ENCODE results near the gene TNFRSF14. TPM values are rescaled to one million over a fixed set of nuclear protein-coding genes. Genes with fewer than 3 reads are reported as not detected.
A peak's percentile ranks its signal among the peaks of the same experiment; 100 is the strongest.
"Not testable (repeated sequence)": the region's sequence is repeated elsewhere in the genome, so short reads cannot be mapped to it uniquely, and the experiment has no call there.

The TNFRSF14 gene
- total RNA-seq, 1 experiment from 2014 or later = 2.5 TPM

DNA sequence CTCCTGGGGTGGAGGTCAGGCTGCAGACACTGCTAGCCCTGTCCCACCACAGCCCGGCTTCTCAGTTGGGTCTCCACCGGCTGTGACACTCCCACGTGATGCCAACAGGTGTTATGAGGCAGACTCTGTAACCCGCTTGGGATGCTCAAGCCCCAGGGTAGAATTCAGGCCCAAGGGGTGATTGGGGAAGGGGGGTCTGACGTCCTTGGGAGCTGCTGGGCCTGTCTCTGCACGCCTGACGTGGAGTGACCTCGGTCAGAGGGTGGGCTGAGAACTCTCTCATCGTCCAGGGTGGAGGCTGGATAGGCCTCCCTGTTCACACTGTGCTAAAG, 18.4 kb upstream of the TNFRSF14 start:
- no peak for DNase-seq (ENCODE audit: extremely low read depth, low read depth)

DNA sequence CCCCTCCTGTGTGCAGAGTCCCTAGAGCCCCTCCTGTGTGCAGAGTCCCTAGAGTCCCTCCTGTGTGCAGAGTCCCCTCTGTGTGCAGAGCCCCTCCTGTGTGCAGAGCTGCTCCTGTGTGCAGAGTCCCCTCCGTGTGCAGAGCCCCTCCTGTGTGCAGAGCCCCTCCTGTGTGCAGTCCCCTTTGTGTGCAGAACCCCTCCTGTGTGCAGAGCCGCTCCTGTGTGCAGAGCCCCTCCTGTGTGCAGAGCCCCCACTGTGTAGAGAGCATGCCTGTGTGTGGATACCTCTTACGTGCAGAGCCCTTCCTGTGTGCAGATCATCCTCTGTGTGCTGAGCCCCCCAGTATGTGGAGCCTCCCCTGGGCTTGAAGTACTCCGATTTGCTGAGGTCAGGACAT, 17.8 kb upstream of the TNFRSF14 start:
- no peak for DNase-seq (ENCODE audit: extremely low read depth, low read depth)

DNA sequence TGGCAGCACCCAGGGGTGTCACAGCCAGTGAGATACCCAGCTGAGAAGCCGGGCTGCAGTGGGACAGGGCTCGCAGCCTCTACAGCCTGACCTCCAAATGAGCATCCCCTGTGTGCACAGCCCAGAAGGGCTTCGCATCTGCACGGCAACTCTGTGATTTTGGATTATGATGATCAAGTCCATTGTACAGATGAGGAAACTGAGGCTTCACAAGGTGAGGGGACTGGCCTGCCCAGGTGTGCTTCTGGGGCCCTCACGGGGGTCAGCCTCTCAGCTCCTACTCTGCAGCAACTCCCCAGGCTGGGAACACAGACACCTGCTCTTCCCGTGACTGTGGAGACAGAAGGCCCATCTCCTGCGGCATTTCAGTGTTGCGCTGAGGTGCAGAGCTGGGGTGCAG, 17.3 kb upstream of the TNFRSF14 start:
- no peak for DNase-seq (ENCODE audit: extremely low read depth, low read depth)

DNA sequence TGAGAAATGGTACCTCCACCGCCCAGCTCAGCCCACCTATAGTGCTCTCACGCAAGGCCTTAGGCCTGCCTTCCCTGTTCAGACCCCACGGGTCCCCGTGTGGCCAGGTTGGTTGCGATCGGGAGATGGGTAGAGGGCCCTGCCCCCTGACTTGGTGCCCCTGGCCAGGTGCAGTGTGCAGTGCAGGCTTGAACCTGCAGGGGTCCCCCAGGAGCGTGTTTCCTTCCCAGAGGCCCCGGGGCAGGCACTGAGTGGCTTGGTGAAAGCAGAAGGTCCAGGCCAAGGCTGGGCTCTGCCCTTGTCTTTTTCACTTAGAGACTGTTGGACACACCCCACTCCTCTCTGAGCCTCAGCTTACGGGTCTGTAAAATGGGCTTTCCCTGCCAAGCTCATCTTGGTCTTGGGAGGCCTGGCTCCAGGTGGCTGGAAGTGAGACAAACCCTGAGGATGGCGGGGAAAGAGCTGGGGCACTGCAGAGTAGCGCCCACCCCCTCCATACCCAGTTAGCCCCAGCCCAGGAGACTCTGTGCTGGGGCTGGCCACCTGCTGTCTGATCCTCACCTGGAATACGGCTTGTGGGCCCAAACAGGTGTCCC, 16.8 kb upstream of the TNFRSF14 start:
- DNase-seq (ENCODE audit: extremely low read depth, low read depth) = no peak

DNA sequence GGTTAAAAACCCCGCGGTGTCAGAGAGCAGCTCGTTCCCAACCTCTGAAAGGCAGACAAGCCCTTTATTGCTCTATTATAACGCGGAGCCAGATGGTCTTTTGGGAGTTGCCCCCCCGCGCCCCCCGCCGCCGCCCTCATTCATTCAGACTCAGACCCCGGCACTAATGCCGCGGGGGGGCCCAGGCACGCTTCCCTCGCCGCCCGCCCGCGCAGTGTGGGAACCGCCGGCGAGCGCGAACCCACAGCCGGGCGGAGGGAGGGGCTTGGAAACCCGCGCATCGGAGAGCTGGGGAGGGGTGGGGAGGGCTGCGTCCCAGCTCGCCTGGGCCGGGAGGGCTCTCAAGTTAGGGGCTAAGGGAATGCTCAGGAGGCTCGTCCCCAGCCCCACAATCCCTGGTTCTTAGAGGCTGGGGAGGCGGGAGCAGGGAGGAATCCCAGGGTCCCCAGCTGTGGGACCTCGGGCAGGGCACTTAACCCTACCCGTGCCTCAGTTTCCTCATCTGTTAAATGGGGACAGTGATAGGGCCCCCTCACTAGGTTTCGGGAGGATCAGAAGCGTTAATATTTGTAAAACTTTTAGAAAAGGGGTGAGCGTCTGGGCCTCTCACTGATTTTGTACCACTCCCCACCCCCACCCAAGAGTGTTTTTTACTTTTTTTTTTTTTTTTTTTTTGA, 15.2 kb upstream of the TNFRSF14 start:
- DNase-seq (ENCODE audit: extremely low read depth, low read depth) = no peak

DNA sequence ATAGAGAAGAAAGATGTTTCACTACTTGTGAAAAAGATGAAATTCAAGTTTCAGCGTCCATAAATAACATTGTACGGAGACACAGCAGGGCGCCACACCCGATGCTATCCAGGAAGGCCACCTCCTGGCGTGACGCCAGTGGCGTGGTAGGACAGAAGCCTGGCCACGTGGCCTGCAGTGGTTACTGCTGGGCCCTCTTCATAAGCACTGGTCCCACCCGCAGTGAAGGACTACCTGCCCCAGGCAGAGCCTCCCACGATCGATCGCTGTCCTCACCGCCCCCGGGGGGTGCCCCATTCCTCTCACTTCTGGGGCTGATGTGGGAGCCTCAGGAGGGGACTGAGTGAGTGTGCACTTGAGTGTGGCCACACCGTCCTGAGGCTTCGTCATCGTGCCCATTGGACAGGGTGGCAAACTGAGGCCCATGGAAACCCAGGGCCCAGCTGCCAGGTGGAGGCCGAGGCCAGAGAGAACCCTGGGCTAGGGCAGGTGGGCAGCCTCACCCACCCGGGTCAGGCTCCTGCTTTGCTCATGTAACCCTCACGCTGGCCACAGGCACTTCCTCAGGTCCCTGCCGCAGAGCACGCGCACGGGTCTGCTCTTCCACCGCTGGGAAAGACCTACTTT, 14.4 kb upstream of the TNFRSF14 start:
- DNase-seq (ENCODE audit: extremely low read depth, low read depth) = no peak

DNA sequence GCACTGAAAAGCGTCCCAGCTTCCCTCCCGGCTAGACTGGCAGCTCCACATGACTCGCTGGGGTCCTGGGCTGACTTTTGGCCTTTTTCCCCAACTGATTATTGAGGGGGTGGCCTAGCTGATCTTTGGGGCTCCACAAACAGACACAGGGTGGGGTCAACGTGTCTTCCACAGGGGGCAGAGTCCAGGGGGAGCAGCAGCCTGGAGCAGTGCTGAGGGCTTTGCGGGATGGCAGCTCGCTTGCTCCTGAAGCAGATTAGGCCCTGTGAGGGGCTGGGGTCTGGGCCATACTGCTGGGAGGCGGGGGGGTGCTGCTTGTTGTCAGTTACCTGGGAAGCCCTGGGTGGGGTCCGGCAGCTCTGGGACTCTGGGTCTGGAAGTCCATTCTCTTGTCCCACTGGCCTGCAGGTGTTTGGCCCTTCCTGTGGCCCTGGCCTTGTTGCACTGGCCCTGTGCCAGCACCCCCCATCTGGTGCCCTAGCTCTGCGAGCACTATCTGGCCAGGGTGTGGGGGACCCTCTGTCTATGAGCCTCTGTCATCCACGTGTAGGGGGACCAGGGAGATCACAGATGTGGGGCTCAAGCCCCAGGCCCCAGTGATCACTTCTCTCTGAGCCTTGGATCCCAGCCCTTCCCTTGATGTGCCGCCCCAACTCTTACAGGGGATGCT, 13.8 kb upstream of the TNFRSF14 start:
- DNase-seq (ENCODE audit: extremely low read depth, low read depth) = no peak

DNA sequence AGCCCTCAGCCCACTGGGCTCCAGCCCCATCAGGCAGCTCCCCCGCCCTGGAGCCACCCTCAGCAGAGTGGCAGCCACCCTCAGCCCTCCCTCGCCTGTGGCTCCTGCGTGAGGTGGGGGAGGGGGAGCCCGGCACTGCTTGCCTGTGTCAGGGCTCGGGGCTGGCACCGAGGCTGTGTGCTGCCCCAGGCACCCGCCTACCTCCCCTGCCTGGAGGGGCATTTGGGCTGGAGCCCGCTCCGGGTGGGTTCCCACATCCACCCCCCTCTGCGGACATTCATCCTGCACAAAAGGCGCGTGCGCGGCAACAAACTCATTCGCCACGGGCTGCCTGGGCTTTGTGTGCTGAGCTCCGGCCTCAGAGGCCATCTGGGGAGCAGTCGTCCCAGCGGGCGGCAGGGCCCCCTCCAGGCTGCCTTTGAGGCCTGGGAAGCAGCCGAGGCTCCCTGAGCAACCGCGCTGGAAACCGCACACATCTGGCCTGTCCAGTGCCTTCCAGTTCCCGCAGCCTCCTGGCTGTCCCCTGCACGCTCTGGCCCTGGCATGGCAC, 12.6 kb upstream of the TNFRSF14 start:
- no peak for DNase-seq (ENCODE audit: extremely low read depth, low read depth)

DNA sequence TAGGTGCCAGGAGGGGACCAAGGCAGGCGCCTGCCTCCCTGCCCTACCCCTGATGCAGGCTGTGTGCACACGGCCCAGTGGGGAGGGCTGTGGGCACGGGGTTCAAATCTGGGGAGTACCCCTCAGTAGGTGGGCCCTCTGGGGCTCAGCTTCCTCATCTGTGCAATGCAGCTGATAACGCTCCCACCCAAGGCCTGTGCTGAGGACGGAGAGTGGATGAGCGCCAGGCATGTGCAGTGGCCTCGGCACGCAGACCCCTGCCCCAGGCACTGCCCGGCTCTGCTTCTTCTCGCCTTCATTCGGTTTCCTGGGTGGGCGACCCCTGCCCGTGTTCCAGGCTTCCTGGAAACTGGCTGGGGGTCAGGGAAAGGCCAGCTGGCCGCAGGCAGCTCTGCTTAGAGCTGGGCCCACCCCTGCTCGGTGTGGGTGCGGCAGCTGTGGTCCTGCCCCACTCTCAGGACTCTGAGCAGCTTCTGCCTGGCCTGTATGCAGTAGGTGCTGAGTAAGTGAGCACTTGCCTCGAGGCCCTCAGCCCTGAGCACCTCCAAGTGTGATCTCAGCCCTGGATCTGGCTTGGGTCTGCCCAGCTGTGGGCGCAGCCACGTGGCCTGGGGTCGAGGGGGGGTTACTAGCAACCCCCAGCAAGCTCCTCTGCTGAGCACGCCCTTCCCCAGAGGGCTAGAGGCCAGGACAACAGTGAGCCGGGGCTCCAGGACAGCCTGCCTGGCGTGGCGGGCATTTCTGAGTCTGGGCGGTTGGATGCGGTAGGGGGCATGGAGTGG, 11.9 kb upstream of the TNFRSF14 start:
- DNase-seq (ENCODE audit: extremely low read depth, low read depth) = no peak

DNA sequence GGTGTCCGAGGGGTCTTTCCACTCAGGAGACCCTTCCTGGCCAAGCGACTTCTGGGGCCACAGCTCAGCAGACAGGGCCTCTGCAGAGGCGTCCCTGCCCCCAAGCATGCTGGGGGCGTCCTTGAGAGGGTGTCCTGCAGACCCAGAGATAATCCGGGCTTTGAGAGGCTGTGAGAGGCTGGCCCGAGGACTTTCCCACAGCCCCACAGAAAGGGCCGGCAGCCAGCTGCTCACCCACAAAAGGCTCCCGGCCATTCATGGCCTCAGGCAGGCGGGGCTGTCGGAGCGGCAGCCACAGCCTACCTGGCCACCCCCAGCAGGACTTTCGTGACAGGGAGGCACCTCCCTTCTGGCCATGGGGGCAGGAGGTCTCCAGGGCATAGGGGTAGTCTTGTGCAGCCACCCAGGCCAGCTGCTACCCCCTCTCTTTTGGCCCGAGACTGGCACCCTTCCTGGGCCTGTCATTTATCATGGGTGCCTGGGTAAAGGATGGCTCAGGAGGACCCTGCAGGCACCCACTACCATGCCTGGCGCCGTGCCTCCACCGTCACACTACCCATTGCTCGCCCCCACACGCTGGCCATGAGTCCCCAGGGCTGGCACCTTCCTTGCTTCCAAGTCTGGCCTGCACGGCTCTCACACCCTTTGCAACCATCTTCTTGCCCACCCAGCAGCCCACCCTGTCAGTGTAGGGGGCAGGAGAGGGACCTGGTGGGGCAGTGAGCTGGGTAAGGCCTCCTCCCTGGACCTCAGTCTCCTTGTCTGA, 11.1 kb upstream of the TNFRSF14 start:
- DNase-seq (ENCODE audit: extremely low read depth, low read depth) = no peak

DNA sequence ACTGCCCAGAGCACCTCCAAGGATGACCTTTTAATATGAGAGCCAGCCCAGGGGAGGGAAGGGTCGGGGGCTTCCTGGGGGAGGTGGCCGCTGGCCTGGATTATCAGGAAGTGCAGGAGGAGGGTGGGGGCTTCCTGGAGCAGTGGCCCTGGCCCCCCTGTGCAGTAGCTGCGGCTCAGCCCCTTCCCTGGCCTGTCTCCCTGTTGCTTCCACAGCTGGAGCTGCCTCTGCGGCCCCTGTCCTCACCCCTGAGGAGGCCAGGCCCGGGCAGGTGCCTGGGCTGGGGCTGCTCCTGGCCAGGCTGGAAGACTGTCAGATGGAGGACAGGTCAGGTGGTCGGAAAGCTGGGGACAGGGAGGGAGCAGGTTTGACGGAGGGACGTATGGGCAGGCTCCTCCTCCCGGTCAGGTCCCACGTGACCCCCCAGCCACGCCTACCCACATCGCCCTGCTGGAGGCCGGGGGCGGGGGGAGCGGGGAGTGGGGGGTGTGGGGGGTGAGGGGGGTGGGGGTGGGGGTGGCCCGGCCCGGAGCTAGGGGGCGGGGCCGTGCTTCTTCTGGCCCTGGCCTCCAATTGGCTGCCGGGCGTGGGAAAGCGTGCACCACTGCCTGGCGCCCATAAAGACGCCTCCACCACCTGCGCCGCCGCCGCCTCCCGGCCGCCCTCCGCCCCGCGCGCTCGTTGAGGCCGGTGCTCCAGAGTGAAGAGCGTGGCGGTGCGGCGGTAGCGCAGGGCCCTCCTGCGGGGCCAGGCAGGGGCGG, 10.2 kb upstream of the TNFRSF14 start:
- DNase-seq (ENCODE audit: extremely low read depth, low read depth) = peak; percentile 78

DNA sequence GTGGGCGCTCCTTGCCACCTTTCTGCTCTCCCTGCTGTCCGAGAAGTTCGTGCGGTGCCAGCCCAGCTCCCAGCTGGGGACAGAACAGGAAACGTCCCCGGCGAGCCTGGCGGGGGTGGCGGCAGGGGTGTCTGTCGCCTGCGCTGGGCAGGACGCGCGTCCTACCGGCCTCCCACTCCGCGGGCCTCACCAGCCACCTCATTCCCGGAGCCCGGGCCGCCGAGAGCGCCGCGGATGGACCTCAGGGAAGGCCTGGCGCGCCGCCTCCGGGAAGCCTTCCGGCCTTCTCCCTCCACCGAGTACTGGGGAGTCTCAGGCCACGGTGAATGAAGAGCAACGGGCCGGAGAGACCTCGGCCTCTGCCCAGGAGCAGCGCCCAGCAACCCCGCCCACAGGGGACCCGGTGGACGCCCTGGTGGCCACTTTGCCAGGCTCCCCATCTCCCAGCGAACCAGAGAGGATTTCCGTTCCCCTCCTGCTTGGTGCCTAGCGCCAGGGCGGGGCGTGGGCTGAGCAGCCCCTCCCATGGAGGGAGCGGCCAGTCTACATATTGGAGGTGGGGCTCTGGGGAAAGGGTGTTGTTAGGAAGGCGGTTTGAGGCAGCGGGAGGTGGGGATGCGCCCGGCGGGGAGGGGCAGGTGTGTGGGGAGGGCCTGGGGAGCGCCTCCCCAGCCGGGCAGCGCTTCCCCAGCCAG, 9.5 kb upstream of the TNFRSF14 start:
- DNase-seq (ENCODE audit: extremely low read depth, low read depth) = peak; percentile 80

DNA sequence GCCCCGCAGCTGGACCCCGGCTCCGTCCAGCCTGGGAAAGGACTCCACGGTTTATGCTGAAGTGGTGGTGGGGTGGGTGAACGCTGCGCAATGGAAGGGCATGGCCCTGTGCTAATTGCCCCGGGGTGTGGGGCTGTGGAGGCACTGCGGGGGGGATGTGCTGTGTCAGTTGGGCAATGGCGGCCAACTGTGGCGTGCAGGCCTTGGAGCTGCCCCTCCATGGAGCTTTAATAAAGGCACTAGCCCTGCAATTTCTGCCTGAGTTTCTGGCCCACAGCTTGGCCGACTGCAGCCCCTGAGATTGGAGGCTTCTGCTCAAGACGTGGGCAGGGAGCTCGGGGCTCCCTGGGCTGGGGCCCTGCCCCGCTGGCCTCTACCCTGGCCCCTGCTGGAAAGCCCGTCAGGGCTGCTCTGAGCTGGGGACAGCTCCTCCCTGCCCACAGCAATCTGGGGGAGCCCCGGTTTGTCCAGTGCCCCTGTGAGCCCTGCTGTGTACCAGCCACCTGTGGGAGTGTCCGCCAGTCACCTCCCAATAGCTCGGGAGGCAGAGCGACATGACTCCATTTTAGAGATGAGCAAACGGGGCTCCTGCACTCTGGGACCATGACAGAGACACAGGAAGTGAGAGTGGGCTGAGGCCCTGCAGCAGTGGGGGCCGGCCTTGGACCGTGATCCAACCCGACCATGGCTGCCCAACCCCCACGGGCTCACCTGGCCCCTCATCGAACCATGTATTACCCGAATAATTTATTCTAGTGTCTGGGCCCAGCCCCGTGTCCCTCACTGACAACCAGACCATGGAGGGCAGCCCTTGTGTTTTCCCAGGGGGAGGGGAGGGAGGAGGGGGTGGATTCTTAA, 8.7 kb upstream of the TNFRSF14 start:
- no peak for DNase-seq (ENCODE audit: extremely low read depth, low read depth)

DNA sequence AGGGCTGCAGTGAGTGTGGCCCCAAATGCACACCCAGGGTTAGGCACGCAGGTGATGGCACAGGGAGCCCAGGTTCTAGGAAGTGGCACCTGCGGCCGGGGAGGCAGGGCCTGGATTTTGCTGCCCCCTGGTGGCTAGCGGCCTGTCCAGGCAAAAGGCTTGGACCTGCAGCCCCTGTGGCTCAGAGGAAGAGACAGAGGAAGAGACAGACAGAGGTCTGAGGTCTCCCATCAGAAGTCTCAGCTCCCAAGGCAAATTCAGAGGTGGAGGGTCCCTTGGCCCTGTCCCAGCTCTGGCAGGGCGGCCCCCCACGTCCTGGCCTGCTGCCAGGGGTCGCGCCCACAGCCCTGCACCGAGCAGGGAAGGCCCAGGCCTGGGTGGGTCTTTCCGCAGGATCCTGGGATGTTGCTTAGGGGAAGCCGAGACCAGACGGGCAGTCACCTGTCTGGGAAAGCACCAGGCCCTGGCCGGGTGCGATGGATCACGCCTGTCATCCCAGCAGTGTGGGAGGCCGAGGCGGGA, 8.0 kb upstream of the TNFRSF14 start:
- peak; percentile 61 for DNase-seq (ENCODE audit: extremely low read depth, low read depth)

DNA sequence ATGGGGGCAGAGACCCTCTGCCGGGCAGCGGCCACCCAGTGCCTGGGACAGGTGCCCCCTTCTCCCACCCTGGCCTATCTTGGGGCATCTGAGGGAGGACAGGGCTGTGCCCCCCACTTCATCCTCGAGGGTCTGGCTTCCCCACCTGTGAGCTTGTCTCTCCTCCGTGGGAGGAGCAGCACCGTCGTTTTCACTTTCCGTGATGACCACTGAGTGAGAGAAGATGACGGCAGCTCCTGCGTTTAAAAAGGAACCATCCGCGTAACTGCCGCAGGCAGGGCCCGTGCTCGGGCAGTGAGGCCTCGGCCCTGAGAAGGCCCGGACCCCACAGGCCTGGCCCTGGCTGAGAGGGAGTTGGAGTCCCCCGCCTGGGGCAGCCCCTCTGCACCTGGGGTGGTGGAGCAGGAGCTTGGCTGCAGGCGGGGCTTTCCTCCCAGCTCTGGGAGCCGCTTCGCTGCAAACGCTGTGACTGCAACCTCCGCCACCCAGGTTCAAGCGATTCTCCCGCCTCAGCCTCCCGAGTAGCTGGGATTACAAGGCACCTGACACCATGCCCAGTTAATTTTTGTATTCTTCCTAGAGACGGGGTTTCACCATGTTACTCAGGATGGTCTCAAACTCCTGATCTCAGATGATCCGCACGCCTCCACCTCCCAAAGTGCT, 6.7 kb upstream of the TNFRSF14 start:
- DNase-seq (ENCODE audit: extremely low read depth, low read depth) = not testable (repeated sequence)

DNA sequence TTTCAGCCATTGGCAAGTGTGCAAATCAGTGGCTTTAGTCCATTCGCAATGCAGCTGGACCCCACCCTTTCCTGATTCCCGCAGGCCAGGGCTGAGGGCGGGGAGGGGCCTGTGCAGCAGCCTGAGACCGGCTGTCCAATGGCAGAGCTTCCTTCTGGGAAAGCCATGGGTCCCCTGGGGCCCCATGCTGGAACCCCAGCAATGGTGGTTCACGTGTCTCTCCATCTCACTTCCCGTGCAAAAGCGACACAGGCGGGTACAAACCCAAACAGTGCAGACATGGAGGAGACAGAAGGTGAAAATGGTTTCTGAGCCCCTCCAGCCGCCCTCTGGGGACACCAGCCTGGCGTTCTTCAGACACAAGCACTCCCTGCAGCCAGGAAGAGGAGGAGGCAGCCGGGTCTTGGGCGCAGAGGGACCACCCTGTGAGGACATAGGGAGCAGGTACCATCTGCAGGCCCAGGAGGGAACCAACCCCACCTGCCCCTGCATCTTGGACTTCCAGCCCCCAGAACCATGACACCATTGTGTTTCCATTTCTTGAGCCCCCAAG, 5.8 kb upstream of the TNFRSF14 start:
- not testable (repeated sequence) for DNase-seq (ENCODE audit: extremely low read depth, low read depth)

DNA sequence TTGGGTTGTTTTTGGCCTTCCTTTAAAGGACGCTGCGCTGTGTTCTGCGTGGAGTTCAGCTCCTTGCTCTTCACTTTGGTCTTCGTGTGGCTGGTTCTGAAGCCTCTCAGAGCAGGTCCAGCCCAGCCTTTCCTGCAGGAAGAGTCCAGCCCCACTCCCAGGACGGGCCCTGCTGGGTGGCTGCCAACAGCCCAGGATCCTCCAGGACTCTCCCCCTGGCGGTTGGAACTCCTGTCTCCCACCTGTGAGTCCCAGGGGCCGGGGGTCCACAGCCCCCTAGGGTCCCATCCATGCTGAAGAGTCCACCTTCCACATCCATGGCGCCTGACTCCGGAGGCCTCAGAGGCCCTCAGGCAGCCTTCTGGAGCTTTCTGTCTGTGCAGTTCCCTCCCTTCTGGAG, 4.6 kb upstream of the TNFRSF14 start:
- DNase-seq (ENCODE audit: extremely low read depth, low read depth) = not testable (repeated sequence)

Data from NCI-H460 (cell line).